GM19438 (cell line): ENCODE measurements around the gene NHS.
"Not testable (repeated sequence)": the region's sequence is repeated elsewhere in the genome, so short reads cannot be mapped to it uniquely, and the experiment has no call there.

Experiments used
- ATAC-seq: cut with Tn5 transposase; IDR thresholded peaks from one replicate; pipeline ENCODE4 v1.9.1; 2021; ENCODE audit warnings: low read depth; ENCODE audit not compliant: unreplicated experiment

The NHS gene

DNA sequence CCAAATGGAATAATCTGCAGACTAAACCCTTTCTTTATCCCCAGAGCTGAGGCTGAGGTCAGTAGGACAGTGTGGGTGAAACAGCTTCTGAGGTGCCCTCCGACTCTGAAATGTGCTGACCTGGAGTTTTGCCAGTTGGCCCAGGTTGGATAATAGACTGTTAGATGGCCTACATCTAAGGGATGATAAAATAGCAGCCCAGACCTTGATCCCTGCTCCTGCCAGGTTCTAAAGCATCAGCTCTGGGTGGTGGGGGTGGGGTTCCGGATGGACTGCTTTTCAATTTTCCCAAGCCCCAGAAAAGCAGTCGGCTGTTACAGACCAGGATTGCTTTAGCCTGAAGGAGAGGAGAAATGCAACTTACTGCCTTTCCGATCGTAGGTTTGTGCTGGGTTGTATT, 110.4 kb downstream of the NHS start:
- ATAC-seq: no peak

DNA sequence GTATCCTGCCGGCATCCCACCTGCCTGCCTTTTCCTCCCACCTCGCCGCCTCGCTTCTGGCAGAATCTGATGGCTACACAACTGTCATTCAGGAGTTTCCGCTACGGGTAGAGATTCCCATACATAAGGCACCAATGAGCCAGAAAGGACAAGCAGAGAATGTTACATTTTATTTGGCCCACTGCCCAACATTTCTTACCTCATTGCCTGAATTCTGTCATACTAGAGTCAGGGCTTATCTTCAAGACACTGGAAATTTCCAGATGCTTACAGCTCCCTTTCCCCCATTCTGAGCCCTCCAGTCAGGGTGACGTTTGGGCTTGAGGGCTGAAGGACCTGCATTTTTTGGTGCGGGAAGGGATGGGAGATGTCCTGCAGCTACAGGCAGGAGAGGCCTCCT, 113.0 kb downstream of the NHS start:
- ATAC-seq: no peak

DNA sequence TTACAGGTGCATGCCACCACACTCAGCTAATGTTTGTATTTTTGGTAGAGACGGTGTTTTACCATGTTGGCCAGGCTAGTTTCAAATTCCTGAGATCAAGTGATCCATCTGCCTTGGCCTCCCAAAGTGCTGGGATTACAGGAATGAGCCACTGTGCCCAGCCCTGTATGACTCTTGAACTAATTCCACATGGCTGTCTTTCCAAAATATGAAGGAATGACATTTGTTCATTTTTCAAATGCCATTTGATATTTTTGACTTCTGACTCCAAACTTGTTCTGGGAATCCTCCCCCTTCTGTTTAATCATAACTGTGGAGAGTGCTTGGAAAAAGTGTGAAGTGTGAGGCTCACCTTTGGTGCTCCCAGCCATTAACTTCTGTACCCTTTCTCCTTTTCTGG, 119.2 kb downstream of the NHS start:
- no peak for ATAC-seq

DNA sequence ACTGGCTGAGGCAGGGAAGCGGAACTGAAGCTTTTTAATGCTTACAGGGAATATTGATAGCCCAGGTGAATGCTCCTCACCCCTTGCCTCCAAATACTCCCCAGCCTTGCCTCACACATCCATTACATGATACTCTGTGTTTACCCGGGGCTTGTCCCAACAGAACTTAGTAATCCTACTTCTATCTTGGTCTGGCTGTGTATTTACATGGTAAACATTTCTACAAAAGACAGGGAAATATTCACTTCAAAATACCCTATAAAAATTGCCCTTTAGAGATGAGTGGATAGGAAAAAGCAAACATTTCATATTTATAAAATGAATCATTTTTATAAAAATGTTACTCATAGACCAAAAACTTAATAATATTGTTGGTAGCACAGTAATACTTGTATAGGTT, 120.1 kb downstream of the NHS start:
- no peak for ATAC-seq

DNA sequence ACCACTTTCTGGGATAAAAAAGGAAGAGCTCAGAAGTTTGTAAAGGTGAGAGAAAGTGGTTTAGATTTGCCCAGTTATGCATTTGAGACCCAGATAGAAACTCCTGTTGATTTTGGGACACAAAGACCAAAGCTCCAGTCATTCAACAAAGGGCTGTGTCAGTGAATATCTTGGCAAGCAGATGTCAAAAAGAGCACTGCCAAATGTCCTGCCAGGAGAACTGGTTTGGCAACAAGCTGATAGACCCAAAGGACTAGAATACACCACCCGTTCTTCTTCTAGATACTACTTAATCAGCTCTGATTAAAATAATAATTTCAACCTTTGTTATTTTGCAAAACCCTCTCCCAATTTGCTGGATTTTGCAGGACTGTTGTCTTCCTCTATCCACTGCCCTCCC, 121.4 kb downstream of the NHS start:
- ATAC-seq: no peak

DNA sequence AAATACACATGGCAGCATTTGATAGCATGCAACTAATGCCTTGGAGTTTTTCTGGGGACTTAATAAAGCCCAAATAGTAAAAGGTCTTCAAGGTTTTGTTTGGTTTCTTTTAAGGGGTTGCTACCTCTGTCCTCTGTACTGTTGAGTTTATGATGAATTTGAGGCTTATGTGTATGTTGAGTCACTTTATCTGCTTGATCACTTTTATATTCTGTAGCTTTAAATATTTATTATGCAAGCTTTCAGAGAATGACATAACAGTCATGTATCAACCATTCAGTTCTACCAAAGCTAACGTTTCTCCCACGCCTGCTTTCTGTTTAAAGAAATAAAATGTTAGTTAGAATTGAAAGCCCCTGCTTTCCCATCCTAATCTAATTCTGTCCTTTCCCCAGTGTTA, 122.2 kb downstream of the NHS start:
- ATAC-seq: no peak

DNA sequence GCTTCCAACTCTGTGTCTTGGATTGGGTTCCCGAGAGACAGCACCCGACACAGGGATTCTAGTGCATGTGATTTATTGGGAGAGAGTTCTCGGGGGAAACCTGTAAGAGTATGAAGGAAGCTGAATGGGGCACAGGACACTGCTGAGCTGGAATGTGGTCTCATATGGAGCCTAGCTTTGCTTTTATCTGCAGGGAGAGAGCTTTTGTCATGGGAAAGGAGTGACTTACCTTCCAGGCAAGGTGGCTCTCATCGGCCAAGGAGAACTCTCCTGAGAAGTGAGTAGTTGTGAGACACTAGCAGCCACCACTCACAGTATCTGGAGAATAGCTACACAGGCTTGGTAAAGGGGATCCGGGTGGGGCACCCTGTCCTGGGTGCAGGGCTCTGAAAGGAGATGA, 124.5 kb downstream of the NHS start:
- ATAC-seq: no peak

DNA sequence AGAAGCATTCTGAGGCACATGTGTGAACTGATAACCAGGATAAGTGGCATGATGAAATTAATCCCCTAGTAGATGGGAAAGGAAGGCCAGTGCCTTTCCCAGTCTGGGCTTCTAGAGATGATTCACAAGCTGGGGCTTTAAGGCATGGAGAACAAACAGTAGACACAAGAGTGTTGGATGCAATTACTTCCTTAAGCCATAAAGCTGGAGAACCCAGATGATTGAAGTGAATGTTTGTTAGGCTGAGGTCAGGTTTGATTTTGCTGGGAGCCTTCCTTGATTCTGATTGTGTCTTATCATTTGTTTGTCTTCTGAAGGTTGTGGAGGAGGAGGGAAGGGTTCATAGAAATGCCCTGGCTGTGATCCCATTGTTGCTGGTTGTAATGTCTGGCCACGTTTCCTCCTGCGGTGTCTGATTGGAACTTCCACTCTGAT, 125.2 kb downstream of the NHS start:
- no peak for ATAC-seq

DNA sequence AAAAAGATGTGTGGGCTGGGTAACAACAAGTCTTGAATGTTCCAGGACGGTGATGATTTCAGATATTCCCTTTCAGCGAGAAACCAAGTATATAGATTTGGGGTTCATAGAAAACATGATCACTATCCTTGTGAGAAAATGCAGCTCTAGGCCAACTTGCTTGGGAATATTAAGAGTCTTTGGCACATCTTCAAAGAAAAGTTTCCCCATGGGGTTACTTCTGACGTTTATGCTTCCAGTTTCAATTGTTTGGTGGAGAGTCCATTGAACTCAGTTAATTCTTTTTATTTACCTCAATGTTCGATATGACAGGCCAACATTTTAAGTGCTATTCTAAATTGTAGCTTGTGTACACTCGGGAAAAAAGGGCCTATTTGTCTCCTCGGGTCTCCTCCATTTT, 126.7 kb downstream of the NHS start:
- no peak for ATAC-seq

DNA sequence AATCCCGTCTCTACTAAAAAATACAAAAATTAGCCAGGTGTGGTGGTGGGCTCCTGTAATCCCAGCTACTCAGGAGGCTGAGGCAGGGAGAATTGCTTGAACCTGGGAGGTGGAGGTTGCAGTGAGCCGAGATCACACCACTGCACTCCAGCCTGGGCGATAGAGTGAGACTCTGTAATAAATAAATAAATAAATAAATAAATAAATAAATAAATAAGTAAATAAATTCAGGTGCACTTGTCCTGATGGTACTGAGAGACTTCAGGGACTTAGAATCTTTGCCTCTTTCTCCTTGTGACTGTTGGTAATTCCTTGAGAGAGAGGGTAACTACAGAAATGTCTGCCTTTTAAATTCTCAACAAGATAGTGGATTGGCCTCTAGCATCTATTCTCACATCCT, 131.4 kb downstream of the NHS start:
- not testable (repeated sequence) for ATAC-seq

DNA sequence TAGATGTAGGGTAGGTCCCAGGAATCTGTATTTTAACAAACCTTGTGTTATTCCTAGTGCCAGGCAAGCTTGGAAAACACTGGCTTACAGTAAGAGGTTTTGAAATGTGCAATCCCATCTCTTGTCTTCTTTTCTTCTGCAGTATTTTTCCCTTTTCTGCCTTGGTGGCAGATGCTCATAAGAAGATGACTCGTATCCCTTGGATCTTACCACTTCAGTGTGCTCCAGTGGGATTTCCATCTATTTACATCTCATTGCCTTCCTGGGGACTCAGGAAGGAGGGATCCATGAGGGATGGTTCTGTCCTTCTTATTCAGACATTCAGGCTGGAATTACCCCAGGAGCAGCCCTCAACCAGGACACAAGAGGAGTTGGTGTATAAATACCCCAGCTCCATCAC, 136.6 kb downstream of the NHS start:
- no peak for ATAC-seq

DNA sequence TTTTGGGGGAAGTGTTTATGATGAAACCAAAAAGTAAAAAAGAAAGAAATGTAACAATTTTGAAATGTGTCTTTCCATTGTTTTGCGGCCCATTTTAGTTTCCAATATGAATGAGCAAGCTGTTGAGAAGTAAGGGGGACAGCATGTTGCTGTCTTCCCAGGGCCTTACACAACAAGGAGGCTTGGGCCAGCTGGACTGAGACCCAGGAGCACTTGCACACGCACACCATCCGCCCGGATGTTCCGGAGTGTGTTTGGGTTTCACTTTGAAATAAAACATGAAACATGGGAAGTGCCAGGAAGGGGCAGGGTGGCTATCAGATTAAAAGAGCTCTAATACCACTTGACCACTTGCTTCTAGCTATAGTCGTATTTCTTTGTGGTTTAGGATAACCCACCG, 144.4 kb downstream of the NHS start:
- no peak for ATAC-seq

DNA sequence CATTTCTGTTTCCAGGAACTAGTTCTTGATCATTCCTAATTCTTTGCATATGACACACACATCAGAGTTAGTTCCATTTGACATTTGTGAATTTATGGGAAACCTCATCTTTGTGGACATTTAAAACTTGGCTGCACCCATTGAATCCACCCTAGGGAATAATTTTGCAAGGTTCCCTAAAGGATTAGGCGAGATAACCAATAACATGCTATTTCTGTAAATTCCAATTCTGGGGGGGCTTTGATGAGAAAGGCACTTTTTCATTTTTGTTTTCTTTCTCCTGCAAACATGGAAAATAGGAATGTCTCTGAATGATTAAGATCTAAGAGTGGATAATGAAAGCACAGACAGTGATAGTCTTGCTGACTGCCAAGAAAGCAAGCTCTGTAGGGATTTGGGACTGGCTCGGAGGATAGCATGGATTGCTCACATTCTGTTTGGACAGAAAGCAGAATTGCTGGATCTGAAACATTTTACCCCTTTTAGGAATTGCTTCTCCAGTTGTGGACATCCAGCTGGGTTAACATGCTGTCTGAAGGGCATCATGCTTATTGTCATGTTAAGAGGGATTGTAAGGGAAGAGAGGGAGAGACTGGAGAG, 145.1 kb downstream of the NHS start:
- ATAC-seq: no peak

DNA sequence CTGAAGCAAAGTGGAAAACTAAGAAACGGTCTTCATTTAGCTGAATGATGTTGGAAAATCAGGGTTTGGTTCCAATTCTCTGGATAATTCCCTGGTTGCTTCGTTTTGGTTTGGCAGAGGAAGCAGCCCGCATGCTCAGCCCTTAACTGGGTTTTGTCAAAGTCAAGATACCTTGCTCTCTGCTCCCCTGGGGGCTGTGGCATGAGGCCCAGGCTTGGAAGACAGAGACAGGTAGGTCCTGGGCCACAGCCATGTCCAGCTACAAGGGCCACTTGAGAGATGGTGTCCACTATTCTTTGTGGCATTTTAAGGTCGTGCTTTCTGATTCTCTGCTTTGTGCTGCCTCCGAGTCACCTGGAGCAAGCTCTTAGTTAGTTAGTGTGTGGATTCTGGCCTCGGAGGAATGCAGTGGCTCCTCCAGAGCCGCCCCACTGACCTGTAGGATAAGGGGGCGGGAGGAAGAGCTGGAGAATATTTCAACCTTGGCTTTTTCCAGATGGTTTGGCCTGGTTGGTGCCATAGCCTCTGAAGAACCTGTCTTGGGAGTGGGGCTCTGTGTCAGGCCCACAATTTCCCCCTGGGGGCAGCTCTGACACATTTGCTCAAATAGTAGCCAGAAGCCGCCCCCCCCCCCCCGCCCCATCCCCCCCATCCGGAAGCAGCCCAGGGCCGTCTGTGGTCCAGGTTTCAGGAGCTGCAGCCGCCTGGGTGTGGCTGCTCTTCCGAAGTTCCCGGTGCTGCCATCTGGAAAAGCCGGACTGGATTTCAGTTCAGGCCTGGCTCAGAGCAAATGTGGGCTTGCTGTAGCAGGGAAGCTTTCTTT, 147.1 kb downstream of the NHS start:
- ATAC-seq: no peak

DNA sequence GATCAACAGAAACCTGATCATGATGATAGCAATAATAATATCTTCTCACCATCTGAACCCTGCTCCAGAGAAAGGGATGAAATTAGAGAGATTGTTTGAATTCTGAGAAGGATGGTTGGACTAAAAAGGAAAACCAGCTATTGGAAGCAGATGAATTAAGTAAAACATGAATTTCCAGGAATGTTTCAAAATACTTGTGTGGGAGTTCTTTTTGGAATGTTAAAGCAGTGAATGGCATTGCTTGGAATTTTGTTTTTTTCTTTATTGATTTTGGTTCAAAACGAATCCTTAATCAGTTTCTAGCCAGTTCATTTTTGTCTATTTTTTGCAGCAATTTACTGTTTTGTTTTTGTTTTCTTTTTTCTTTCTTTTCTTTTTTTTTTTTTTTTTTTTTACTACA, 150.3 kb downstream of the NHS start:
- no peak for ATAC-seq

DNA sequence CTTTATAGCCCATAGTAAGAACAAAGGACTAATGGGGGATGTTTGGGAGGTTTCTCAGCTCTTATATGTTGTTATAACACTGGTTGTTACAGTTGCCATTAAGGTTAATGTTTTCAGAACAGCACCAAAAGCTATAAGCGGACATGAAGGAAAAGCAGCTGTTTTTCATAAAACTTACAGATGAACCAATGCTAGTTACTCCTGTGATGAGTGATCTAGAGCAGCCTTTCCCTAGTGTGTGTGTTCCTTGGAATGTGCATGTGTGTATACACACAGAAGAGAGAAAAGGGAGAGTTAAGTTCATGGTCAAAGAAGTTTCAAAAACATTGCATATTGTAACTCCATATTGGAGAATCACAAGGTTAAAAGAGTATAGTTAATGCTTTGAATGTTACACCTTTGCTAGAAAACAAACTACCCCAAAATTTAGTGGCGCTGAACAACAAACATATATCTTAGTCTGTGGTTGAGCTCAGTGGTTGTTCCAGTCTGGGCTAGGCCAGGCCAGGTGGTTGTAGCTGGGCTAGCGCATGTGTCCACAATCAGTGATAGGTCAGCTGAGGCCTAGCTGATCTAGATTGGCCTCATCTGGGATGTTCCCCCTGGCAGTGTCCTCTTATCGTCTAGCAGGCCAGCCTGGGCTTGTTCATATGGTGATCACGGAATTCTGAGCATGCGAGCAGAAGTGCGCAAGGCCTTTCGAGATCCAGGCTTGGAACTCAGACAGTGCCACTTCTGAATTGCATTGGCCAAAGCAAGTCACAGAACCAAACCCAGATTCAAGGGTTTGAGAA, 151.0 kb downstream of the NHS start:
- ATAC-seq: no peak

DNA sequence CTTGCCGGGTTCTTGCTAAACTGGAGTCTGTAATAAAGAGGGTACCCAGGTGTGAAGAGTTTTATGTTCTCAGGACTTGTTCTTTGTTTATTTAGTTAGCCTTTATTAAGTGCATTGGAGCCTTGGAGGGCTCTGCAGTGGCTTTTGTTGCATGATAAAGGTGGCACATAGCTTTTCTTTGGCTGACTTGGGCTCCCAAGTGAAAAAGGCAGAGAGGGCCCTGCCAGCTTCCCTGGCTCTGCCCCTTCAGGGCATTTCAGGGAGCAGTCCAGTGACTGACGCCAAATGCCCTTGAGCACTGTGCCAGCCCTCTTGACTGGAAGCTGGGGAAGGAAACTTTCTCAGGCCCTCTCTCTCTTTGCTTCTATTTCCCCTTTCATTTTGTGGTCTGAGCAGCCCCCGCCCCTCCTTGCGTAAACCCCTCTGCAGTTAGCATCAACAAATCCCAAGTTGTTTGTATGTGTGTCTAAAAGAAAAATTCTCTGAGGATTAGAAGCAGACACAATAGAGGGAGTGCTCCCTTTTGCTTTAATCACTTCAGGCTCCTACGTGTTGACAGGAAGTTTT, 152.2 kb downstream of the NHS start:
- ATAC-seq: no peak

DNA sequence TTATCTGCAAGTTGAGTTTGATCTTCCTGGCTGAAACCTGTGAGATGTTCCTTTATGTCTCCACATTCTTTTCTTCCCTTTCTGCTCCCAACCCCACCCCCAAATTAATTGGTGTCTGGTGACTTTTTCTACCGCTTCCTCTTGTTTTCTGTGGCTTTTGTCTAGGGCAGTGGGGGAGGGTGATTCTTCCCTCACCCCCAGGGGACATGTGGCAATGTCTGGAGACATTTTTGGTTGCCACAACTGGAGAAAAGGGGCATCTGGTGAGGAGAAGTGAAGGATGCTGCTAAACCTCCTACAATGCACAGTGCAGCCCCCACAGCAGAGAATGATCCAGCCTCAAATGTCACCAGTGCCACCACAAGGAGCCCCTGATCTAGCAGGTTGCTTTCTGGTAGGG, 152.9 kb downstream of the NHS start:
- no peak for ATAC-seq

DNA sequence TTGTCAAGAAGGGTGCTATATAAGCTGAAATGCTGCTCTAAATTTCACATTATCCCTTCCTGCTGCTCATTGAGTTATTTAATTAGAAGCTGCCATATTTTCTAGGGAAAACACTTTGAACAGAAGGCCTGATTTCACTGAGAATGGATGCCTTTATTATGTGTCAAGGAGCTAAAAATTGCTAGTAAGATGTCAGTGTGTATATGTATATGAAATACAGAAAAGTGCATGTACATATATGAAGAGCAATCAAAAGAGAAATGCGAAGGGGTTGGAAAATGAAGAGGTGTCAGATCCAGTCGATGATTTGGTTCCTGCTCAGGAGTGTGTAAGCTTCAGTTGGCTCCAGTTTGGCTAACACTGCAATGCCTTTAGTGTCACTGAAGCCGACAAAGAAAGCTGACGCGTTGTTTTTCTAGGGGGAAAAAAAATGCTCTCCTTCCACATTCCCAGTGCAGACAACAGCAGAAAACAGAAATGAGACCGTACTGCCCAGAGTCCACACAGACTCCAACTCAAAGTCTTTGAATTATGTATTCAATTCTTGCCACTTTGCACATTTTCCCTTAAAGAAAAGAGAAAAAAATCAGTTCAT, 154.2 kb downstream of the NHS start:
- ATAC-seq: no peak

DNA sequence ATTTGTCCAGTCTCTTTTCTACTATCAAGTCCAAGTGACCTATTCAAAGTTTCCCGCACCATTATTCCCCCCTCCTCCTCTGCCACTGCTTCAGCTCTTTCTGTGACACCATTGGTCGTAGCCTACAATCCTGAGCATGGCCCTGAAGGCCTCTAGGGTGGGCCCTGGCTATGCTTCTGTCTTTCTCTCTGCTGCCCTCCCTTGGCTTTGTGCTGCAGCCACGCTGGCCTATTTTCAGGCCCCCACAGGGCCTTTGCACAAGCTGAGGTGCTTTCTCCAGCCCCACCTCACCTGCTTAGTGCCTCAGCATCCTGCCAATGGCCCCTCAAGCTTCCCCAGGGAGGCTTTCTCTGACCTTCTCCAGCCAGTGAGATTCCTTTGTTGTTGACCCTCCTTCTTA, 156.5 kb downstream of the NHS start:
- ATAC-seq: no peak

DNA sequence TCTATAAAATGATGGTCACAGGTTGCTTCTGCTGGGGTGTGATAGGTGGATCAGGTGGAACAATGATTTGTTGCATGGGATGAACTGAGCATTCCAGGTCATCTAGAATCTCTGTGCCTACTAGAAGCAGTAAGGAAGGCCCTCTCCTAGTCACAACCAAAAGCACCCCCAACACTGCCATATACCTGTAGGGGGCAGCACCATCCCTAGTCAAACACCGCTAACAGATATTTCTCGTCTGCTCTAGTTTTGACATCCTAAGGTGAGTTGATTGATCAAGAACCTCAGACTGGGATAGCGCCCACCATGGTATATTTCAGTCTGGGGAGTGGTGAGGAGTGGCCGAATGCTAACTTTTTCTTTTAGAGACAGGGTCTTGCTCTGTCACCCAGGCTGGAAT, 160.2 kb downstream of the NHS start:
- peak; percentile 81 for ATAC-seq
